Panc1 (cell line): ENCODE measurements around the gene LDB3. TPM values are rescaled to one million over a fixed set of nuclear protein-coding genes. Genes with fewer than 3 reads are reported as not detected.

Source experiments
- ATAC-seq: fragments of 200-7000 bp; cut with Tn5 transposase; 2 replicates; pipeline ENCODE4 v1.9.1; 2020; ENCODE audit warnings: mild to moderate bottlenecking, moderate library complexity
- BruUV-seq: library from RNA; stranded (reverse); fragments of 400-500 nt; replicated peaks from 2 replicates; lab custom pipeline; 2021; lab: Mats Ljungman, UMichigan
- CTCF ChIA-PET: fragments of 300-600 bp; sonication (Branson Sonifier 250); formaldehyde crosslinking; loops from one replicate; lab custom pipeline; 2022; ENCODE audit warnings: antibody characterized with exemption; lab: Charles Lee
- POLR2A ChIA-PET: fragments of 300-600 bp; sonication (Branson Sonifier 250); formaldehyde crosslinking; loops from one replicate; lab custom pipeline; 2022; ENCODE audit warnings: antibody characterized with exemption; lab: Charles Lee
- DNase-seq: peaks from one replicate; pipeline ENCODE4 v3.0.0-alpha.2; 2010; ENCODE audit warnings: low read depth, low spot score
- H3K27ac ChIP-seq: 2 replicates; pipeline ENCODE4 v1.5.1; 2011; ENCODE audit warnings: mild to moderate bottlenecking, low read length, inconsistent platforms
- H3K27me3 ChIP-seq: fragments of 200-500 bp; sonication (Bioruptor generic); 2 replicates; pipeline ENCODE4 v1.6.0; 2014; ENCODE audit warnings: low read length, inconsistent platforms; ENCODE audit not compliant: control insufficient read depth, insufficient read depth
- H3K36me3 ChIP-seq: fragments of 200-500 bp; sonication (Bioruptor generic); 2 replicates; pipeline ENCODE4 v1.5.1; 2014; ENCODE audit warnings: inconsistent platforms, mild to moderate bottlenecking, low read length, moderate library complexity; ENCODE audit not compliant: control insufficient read depth, insufficient read depth
- H3K4me1 ChIP-seq: 2 replicates; pipeline ENCODE4 v1.5.1; 2011; ENCODE audit warnings: inconsistent platforms, mild to moderate bottlenecking, low read length, moderate library complexity; ENCODE audit not compliant: control insufficient read depth, insufficient read depth
- H3K4me3 ChIP-seq, 2 experiments: 2 replicates each; pipeline ENCODE4 v1.5.1; 2011 to 2012; ENCODE audit warnings: low read depth in 2 of 2, low read length in 2 of 2, mild to moderate bottlenecking in 2 of 2, inconsistent platforms in 1 of 2, moderate library complexity in 1 of 2
- H3K9me3 ChIP-seq: fragments of 200-500 bp; sonication (Bioruptor generic); 2 replicates; pipeline ENCODE4 v1.5.1; 2014; ENCODE audit warnings: low read depth, mild to moderate bottlenecking, inconsistent platforms, low read length, moderate library complexity; ENCODE audit not compliant: control insufficient read depth, insufficient read depth
- POLR2AphosphoS5 ChIP-seq: IDR thresholded peaks from 2 replicates; pipeline ENCODE4 v1.6.1; 2012; ENCODE audit warnings: mild to moderate bottlenecking, low read depth, low read length, moderate library complexity
- SIN3A ChIP-seq: IDR thresholded peaks from 2 replicates; pipeline ENCODE4 v1.6.1; 2012; ENCODE audit warnings: low read depth, mild to moderate bottlenecking, low read length, moderate library complexity, borderline replicate concordance; ENCODE audit not compliant: insufficient read depth
- TCF7L2 ChIP-seq: IDR thresholded peaks from 2 replicates; pipeline ENCODE4 v1.6.1; 2011; ENCODE audit warnings: mild to moderate bottlenecking, low read depth, low read length, inconsistent platforms
- in situ Hi-C: cut with HindIII; loops from 2 replicates; pipeline ENCODE4 v1.10.0; 2016; ENCODE audit warnings: low sequenced_read_pairs, low pct_unique_long_range_greater_than_20kb
- intact Hi-C: fragments of 100-400 bp; cut with micrococcal nuclease; formaldehyde crosslinking; loops from one replicate; pipeline ENCODE4 v1.10.0; 2022; ENCODE audit not compliant: unreplicated experiment
- total RNA-seq: library from RNA; stranded (reverse); gene quantifications from one replicate; pipeline ENCODE4 v1.2.1, GENCODE V29; 2021; ENCODE audit not compliant: unreplicated experiment
- TF ChIP-seq, protein P1 (sequence below): fragments of 450-650 bp; IDR thresholded peaks from 2 replicates; pipeline ENCODE4 v1.5.1; 2017; ENCODE audit warnings: mild to moderate bottlenecking
- TF ChIP-seq, protein P2 (sequence below), 2 experiments: IDR thresholded peaks; 2 replicates each; pipeline ENCODE4 v1.6.1; 2011 to 2012; ENCODE audit warnings: low read depth in 2 of 2, control low read depth in 1 of 2, low read length in 1 of 2, mild to moderate bottlenecking in 1 of 2, moderate library complexity in 1 of 2; ENCODE audit not compliant: insufficient read depth in 1 of 2

Gene LDB3
- total RNA-seq, 1 experiment from 2014 or later, result 0.15 TPM

DNA sequence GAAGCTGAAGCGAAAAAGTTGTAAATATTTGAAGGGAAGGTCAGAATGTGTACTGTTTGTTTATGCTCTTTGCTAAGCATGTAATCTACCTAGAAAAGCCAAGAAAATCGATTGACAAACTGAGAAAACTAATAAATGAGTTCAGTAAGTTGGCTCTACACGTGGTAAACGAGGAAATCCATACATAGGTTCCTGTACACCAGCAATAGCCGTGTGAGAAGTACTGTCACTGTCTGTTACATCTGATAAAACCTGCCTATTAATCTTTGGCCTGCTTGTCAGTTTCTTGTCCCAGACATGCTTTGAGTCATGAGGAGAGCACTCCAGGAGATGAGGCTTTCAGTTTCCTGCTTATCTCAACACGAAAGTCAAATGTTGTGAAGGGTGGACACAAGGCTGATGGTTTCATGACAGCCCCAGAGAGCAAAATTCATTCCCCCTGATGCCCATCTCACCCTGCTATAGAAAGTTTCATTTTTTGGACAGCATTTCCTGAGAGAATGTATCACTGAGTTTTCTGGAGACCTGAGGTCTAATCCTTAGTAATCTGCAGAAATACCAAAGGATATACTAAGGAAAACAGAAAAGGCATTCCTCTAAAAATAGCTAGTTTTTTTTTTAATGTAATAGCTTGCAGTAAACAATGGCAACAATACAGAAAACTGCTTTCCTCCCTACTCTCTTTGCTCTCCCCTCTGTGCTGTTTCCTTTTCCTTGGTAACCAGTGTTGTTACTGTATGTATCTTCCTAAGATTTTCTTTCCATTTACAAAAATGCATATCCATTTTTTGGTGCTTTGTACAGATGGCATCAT is 107.0 kb downstream of the LDB3 start:
- no TSS peak for BruUV-seq
- Histone ChIP-seq H3K9me3 (no peaks in the 10 kb centered on the region), H3K4me3 (no peak overlapping the region), H3K27ac (no peak overlapping the region), H3K36me3 (no peaks in the 10 kb centered on the region), H3K4me1 (peaks cover 27% of the 10 kb centered on the region), H3K27me3 (no peaks in the 10 kb centered on the region)
- in situ Hi-C loops, result no loop called here
- POLR2A ChIA-PET, result no interaction called here
- no peak for TF ChIP-seq SIN3A
- TF ChIP-seq, protein P1, sequence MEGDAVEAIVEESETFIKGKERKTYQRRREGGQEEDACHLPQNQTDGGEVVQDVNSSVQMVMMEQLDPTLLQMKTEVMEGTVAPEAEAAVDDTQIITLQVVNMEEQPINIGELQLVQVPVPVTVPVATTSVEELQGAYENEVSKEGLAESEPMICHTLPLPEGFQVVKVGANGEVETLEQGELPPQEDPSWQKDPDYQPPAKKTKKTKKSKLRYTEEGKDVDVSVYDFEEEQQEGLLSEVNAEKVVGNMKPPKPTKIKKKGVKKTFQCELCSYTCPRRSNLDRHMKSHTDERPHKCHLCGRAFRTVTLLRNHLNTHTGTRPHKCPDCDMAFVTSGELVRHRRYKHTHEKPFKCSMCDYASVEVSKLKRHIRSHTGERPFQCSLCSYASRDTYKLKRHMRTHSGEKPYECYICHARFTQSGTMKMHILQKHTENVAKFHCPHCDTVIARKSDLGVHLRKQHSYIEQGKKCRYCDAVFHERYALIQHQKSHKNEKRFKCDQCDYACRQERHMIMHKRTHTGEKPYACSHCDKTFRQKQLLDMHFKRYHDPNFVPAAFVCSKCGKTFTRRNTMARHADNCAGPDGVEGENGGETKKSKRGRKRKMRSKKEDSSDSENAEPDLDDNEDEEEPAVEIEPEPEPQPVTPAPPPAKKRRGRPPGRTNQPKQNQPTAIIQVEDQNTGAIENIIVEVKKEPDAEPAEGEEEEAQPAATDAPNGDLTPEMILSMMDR, result no peak
- no peak for TF ChIP-seq POLR2AphosphoS5
- TF ChIP-seq, protein P2, sequence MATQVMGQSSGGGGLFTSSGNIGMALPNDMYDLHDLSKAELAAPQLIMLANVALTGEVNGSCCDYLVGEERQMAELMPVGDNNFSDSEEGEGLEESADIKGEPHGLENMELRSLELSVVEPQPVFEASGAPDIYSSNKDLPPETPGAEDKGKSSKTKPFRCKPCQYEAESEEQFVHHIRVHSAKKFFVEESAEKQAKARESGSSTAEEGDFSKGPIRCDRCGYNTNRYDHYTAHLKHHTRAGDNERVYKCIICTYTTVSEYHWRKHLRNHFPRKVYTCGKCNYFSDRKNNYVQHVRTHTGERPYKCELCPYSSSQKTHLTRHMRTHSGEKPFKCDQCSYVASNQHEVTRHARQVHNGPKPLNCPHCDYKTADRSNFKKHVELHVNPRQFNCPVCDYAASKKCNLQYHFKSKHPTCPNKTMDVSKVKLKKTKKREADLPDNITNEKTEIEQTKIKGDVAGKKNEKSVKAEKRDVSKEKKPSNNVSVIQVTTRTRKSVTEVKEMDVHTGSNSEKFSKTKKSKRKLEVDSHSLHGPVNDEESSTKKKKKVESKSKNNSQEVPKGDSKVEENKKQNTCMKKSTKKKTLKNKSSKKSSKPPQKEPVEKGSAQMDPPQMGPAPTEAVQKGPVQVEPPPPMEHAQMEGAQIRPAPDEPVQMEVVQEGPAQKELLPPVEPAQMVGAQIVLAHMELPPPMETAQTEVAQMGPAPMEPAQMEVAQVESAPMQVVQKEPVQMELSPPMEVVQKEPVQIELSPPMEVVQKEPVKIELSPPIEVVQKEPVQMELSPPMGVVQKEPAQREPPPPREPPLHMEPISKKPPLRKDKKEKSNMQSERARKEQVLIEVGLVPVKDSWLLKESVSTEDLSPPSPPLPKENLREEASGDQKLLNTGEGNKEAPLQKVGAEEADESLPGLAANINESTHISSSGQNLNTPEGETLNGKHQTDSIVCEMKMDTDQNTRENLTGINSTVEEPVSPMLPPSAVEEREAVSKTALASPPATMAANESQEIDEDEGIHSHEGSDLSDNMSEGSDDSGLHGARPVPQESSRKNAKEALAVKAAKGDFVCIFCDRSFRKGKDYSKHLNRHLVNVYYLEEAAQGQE (IDR thresholded peaks at IDR 0.05; ENCODE audit: insufficient read depth in 1 of 2, low read depth in 2 of 2, low read length in 1 of 2), result no peak
- no peak for TF ChIP-seq TCF7L2
- intact Hi-C loops, result no loop called here
- no peak for DNase-seq
- CTCF ChIA-PET, result interaction anchor here (1.2 kb wide), 1 partner anchor 24 kb away, joined by 3 read pairs; no protein-coding TSS in a partner anchor
- no peak for ATAC-seq

DNA sequence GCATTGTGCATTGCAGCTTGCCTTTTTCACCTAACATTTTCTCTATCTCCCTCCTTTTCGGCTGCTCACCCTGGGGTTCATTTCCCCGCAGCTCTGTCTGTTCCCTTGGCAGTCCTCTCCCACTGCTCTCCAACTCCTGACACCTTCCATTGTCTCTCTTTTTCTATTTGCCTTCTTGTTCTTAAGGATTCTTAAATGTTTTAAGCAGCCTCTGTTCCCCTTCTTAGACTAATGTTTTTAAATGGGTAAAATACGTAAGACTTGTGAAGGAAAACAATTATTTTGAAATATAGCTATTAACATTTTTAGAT is 107.5 kb downstream of the LDB3 start:
- ATAC-seq (no peak), DNase-seq (no peak)
- Histone ChIP-seq H3K4me1 (peaks cover 22% of the 10 kb centered on the region), H3K9me3 (no peaks in the 10 kb centered on the region), H3K27me3 (no peaks in the 10 kb centered on the region), H3K36me3 (no peaks in the 10 kb centered on the region), H3K27ac (no peak overlapping the region), H3K4me3 (no peak overlapping the region)
- in situ Hi-C loops, result no loop called here
- ChIA-PET POLR2A (no interaction called here), CTCF (interaction anchor here (1.2 kb wide), 1 partner anchor 25 kb away, joined by 3 read pairs; no protein-coding TSS in a partner anchor)
- intact Hi-C loops, result no loop called here
- TF ChIP-seq, protein P2 (IDR thresholded peaks at IDR 0.05; ENCODE audit: insufficient read depth in 1 of 2, low read depth in 2 of 2, low read length in 1 of 2), result no peak
- TF ChIP-seq, protein P1, result no peak
- no peak for TF ChIP-seq TCF7L2
- TF ChIP-seq POLR2AphosphoS5, result no peak
- no peak for TF ChIP-seq SIN3A
- BruUV-seq, result no TSS peak
